Measurements from ENCODE around the gene NR1D2.

GRCh38 chr3:23913182-23913581, 31.9 kb upstream of the NR1D2 start:
- TF ChIP-seq EZH2 (IDR thresholded peaks at IDR 0.05; ENCODE audit: borderline replicate concordance, insufficient read depth, low read length, poor library complexity, severe bottlenecking) = no peak
- TF ChIP-seq CTCF (IDR thresholded peaks at IDR 0.05; ENCODE audit: poor library complexity, severe bottlenecking) = no peak
- TF ChIP-seq SMC3 (conservative IDR thresholded peaks at IDR 0.05; ENCODE audit: poor library complexity) = no peak
- no peak for TF ChIP-seq TAF1 (IDR thresholded peaks at IDR 0.05; ENCODE audit: low read depth)
- no peak for TF ChIP-seq POLR2AphosphoS5 (IDR thresholded peaks at IDR 0.05)
- no peak for TF ChIP-seq EP300 (conservative IDR thresholded peaks at IDR 0.05; ENCODE audit: poor library complexity, severe bottlenecking)
- no peak for TF ChIP-seq RAD21 (conservative IDR thresholded peaks at IDR 0.05)
- no peak for TF ChIP-seq REST (IDR thresholded peaks at IDR 0.05; ENCODE audit: borderline replicate concordance)

Measured in neural cell (in vitro differentiated cells).